ENCODE data around the gene SLC30A3.
"Not testable (repeated sequence)": the region's sequence is repeated elsewhere in the genome, so short reads cannot be mapped to it uniquely, and the experiment has no call there.

SLC30A3 gene

GRCh38 chr2:27271631-27272340 lies 8.9 kb upstream of the SLC30A3 start:
- H3K4me3 ChIP-seq (ENCODE audit: low read length), result no peak overlapping the region
- no peaks in the 10 kb centered on the region for H3K9me2 ChIP-seq (replicated peaks; ENCODE audit: insufficient read depth, low read length)
- H3F3A ChIP-seq (ENCODE audit: insufficient read depth, low read length), result no peaks in the 10 kb centered on the region
- DNase-seq, result no peak
- no peaks in the 10 kb centered on the region for H3K9me3 ChIP-seq (replicated peaks; ENCODE audit: insufficient read depth, low read length)
- H3K79me2 ChIP-seq (ENCODE audit: low read length), result no peaks in the 10 kb centered on the region
- no peaks in the 10 kb centered on the region for H3K4me1 ChIP-seq (ENCODE audit: low read length)
- no peaks in the 10 kb centered on the region for H3K27me3 ChIP-seq (replicated peaks; ENCODE audit: insufficient read depth, low read length)
- H3K4me2 ChIP-seq (ENCODE audit: low read depth, low read length), result no peak overlapping the region
- H4K20me1 ChIP-seq (ENCODE audit: insufficient read depth, low read length), result no peaks in the 10 kb centered on the region
- H3K27ac ChIP-seq (ENCODE audit: low read length), result no peak overlapping the region
- no peaks in the 10 kb centered on the region for H3K36me3 ChIP-seq (replicated peaks; ENCODE audit: insufficient read depth, low read length)
- H2AFZ ChIP-seq (ENCODE audit: low read length), result no peak overlapping the region
- no peak overlapping the region for H3K9ac ChIP-seq (ENCODE audit: low read length)
- TF ChIP-seq CTCF (IDR thresholded peaks at IDR 0.05; ENCODE audit: low read length), result no peak
- no peak for TF ChIP-seq EZH2phosphoT487 (IDR thresholded peaks at IDR 0.05; ENCODE audit: low read length)
- TF ChIP-seq EZH2 (optimal IDR thresholded peaks at IDR 0.05; ENCODE audit: low read depth, low read length), result no peak

- Histone ChIP-seq H3K9ac (ENCODE audit: low read length) (no peak overlapping the region), H3K4me2 (ENCODE audit: low read depth, low read length) (no peak overlapping the region), H3K4me3 (ENCODE audit: low read length) (no peak overlapping the region), H3K79me2 (ENCODE audit: low read length) (no peaks in the 10 kb centered on the region), H3K9me2 (replicated peaks; ENCODE audit: insufficient read depth, low read length) (no peaks in the 10 kb centered on the region), H3K36me3 (replicated peaks; ENCODE audit: insufficient read depth, low read length) (no peaks in the 10 kb centered on the region), H3K4me1 (ENCODE audit: low read length) (no peaks in the 10 kb centered on the region), H3K27me3 (replicated peaks; ENCODE audit: insufficient read depth, low read length) (peaks cover 1% of the 10 kb centered on the region; the same call in 1 of the 2 replicates), H3K27ac (ENCODE audit: low read length) (no peak overlapping the region), H3K9me3 (replicated peaks; ENCODE audit: insufficient read depth, low read length) (no peaks in the 10 kb centered on the region), H2AFZ (ENCODE audit: low read length) (no peak overlapping the region), H3F3A (ENCODE audit: insufficient read depth, low read length) (no peaks in the 10 kb centered on the region), H4K20me1 (ENCODE audit: insufficient read depth, low read length) (no peaks in the 10 kb centered on the region)
- DNase-seq, result no peak
- TF ChIP-seq EZH2 (optimal IDR thresholded peaks at IDR 0.05; ENCODE audit: low read depth, low read length), result no peak
- TF ChIP-seq EZH2phosphoT487 (IDR thresholded peaks at IDR 0.05; ENCODE audit: low read length), result no peak
- TF ChIP-seq CTCF (IDR thresholded peaks at IDR 0.05; ENCODE audit: low read length), result no peak
Measured at GRCh38 chr2:27270670-27271069, 7.8 kb upstream of the SLC30A3 start.

- Histone ChIP-seq H3K4me2 (ENCODE audit: low read depth, low read length) (no peak overlapping the region), H3K9me3 (replicated peaks; ENCODE audit: insufficient read depth, low read length) (no peaks in the 10 kb centered on the region), H3K9ac (ENCODE audit: low read length) (no peak overlapping the region), H3K27ac (ENCODE audit: low read length) (no peak overlapping the region), H3K79me2 (ENCODE audit: low read length) (no peaks in the 10 kb centered on the region), H3K4me3 (ENCODE audit: low read length) (no peak overlapping the region), H3F3A (ENCODE audit: insufficient read depth, low read length) (no peaks in the 10 kb centered on the region), H4K20me1 (ENCODE audit: insufficient read depth, low read length) (no peaks in the 10 kb centered on the region), H3K36me3 (replicated peaks; ENCODE audit: insufficient read depth, low read length) (no peaks in the 10 kb centered on the region), H2AFZ (ENCODE audit: low read length) (no peak overlapping the region), H3K27me3 (replicated peaks; ENCODE audit: insufficient read depth, low read length) (peaks cover 6% of the 10 kb centered on the region), H3K4me1 (ENCODE audit: low read length) (no peaks in the 10 kb centered on the region), H3K9me2 (replicated peaks; ENCODE audit: insufficient read depth, low read length) (no peaks in the 10 kb centered on the region)
- DNase-seq, result no peak
- TF ChIP-seq CTCF (IDR thresholded peaks at IDR 0.05; ENCODE audit: low read length) (no peak), EZH2 (optimal IDR thresholded peaks at IDR 0.05; ENCODE audit: low read depth, low read length) (no peak), EZH2phosphoT487 (IDR thresholded peaks at IDR 0.05; ENCODE audit: low read length) (no peak)
Measured at GRCh38 chr2:27270131-27270530, 7.3 kb upstream of the SLC30A3 start.

GRCh38 chr2:27268296-27268695 lies 5.4 kb upstream of the SLC30A3 start:
- DNase-seq; H2AFZ ChIP-seq (ENCODE audit: low read length); H3K79me2 ChIP-seq (ENCODE audit: low read length); H3K9me3 ChIP-seq (replicated peaks; ENCODE audit: insufficient read depth, low read length); H3K4me1 ChIP-seq (ENCODE audit: low read length); H3K4me3 ChIP-seq (ENCODE audit: low read length); H3K9ac ChIP-seq (ENCODE audit: low read length); H3K36me3 ChIP-seq (replicated peaks; ENCODE audit: insufficient read depth, low read length); H4K20me1 ChIP-seq (ENCODE audit: insufficient read depth, low read length); H3K4me2 ChIP-seq (ENCODE audit: low read depth, low read length); H3K27ac ChIP-seq (ENCODE audit: low read length); H3F3A ChIP-seq (ENCODE audit: insufficient read depth, low read length); H3K9me2 ChIP-seq (replicated peaks; ENCODE audit: insufficient read depth, low read length): not testable (repeated sequence)
- H3K27me3 ChIP-seq (replicated peaks; ENCODE audit: insufficient read depth, low read length), result peaks cover 25% of the 10 kb centered on the region

Measured in MM.1S (cell line).